GM06990 (cell line): ENCODE measurements around the gene DNAAF1.
A peak's percentile ranks its signal among the peaks of the same experiment; 100 is the strongest.

Source experiments
- DNase-seq: peaks from one replicate; pipeline ENCODE4 v3.0.0-alpha.2; 2011; ENCODE audit not compliant: insufficient read length; ENCODE audit errors: extremely low read depth
- H3K27me3 ChIP-seq: replicated peaks from 2 replicates; pipeline ENCODE4 v1.6.0; 2011; ENCODE audit warnings: low read length; ENCODE audit not compliant: control insufficient read depth, insufficient read depth
- H3K36me3 ChIP-seq: 2 replicates; pipeline ENCODE4 v1.5.1; 2011; ENCODE audit warnings: low read length; ENCODE audit not compliant: control insufficient read depth, insufficient read depth
- H3K4me3 ChIP-seq: replicated peaks from 2 replicates; pipeline ENCODE4 v1.5.1; 2011; ENCODE audit warnings: low read depth, mild to moderate bottlenecking, control low read depth, low read length
- TF ChIP-seq, protein P1 (sequence below): IDR thresholded peaks from 2 replicates; pipeline ENCODE4 v1.5.1; 2011; ENCODE audit warnings: low read length, control low read depth, mild to moderate bottlenecking, inconsistent platforms; ENCODE audit not compliant: insufficient read depth, poor library complexity, severe bottlenecking

The DNAAF1 gene

DNA sequence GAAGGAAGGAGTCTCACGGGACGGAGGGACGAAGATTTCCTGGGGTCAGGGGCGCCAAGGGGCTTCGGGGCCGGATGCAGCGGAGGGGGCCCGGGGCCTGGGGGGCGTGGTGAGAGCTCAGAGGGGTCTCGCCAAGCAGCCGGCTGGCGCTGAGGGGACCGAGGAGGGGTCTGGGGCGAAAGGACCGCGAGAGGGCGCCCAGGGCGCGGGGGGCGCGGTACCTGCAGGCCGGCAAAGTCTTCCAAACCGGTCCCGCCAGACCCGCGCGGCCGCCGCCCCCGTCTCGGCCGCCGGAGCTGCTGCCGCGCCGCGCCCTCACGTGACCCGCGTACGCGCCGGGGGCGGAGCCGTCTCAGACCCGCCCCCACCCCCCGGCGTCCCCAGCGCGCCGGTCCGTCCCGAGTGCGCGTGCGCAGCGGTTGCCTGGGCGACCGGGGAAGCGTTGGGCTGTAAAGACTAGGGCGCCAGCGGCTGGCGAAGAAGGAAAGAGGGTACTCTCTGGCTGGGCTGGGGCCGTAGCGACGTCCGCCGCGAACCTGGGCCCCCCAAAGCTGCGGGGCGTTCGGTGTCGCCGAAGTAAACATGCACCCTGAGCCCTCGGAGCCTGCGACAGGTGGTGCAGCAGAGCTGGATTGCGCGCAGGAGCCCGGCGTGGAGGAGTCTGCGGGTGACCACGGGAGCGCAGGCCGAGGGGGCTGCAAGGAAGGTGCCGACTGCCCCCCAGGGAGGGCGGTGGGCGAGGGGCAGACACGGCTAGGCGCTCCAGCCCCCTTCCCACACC lies at the start of gene DNAAF1, which contains the start of gene HSDL1:
TSS of gene DNAAF1 (plus strand) at position 450 of the 781 bp plus-strand sequence. CDS start at position 583, 133 bp downstream.
TSS of gene HSDL1 (minus strand) at position 319 of the 781 bp plus-strand sequence. CDS start 13,856 bp downstream, outside the sequence.
- TF ChIP-seq, protein P1, sequence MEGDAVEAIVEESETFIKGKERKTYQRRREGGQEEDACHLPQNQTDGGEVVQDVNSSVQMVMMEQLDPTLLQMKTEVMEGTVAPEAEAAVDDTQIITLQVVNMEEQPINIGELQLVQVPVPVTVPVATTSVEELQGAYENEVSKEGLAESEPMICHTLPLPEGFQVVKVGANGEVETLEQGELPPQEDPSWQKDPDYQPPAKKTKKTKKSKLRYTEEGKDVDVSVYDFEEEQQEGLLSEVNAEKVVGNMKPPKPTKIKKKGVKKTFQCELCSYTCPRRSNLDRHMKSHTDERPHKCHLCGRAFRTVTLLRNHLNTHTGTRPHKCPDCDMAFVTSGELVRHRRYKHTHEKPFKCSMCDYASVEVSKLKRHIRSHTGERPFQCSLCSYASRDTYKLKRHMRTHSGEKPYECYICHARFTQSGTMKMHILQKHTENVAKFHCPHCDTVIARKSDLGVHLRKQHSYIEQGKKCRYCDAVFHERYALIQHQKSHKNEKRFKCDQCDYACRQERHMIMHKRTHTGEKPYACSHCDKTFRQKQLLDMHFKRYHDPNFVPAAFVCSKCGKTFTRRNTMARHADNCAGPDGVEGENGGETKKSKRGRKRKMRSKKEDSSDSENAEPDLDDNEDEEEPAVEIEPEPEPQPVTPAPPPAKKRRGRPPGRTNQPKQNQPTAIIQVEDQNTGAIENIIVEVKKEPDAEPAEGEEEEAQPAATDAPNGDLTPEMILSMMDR: peak; percentile 7
- no peaks in the 10 kb centered on the region for H3K36me3 ChIP-seq
- peak within 1 kb of the TSS; percentile 88 for H3K4me3 ChIP-seq
- no peaks in the 10 kb centered on the region for H3K27me3 ChIP-seq
- DNase-seq: peak; percentile 92

DNA sequence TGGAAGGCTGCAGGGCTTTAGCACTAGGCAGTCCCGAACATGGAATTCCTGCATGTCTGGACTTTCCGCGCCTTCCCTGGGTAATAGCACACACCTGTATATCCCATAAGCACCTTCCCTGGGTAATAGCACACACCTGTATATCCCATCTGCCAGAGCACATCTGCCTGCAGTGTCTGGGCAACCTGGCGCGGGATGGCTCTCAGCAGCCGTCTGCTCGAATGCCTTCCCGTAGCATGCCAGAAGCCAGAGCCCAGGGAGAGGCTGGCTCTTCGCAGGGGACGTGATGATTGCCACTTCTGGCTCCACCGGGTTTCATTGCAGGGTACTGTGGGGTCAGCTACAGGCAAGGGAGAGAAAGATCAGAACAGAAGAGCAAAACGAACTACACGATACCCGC lies 49.6 kb upstream of the DNAAF1 start:
- Histone ChIP-seq H3K36me3 (peaks cover 22% of the 10 kb centered on the region), H3K27me3 (no peaks in the 10 kb centered on the region), H3K4me3 (no peak overlapping the region)
- no peak for DNase-seq
- TF ChIP-seq, protein P1: no peak

DNA sequence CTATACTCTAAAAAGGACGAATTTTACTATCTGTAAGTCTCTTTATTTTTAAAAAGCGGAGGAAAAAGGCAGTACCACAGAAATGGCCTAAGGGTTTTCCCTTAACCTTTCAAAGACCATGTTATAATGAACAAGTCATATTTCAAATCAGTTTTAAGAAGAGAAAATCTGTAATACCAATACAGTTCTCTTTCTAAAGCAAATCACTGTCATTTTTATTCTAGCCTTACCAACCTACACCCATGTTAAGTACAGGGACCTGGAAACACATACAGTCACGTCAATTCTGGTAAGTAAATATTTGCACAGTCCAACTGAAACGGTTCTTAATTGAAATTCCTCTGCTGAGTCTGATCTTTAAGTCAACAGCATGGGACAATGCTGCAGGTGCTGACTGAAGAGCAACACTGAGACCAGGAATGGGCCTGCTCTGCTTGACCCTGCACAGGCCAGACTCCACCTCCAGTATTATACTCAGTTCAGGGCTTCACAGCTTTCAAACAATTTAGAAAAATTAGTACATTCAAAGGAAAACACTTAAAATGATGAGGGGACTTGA lies 48.6 kb upstream of the DNAAF1 start:
- H3K4me3 ChIP-seq: no peak overlapping the region
- H3K36me3 ChIP-seq: peaks cover 20% of the 10 kb centered on the region
- DNase-seq: no peak
- H3K27me3 ChIP-seq: no peaks in the 10 kb centered on the region
- TF ChIP-seq, protein P1: no peak

DNA sequence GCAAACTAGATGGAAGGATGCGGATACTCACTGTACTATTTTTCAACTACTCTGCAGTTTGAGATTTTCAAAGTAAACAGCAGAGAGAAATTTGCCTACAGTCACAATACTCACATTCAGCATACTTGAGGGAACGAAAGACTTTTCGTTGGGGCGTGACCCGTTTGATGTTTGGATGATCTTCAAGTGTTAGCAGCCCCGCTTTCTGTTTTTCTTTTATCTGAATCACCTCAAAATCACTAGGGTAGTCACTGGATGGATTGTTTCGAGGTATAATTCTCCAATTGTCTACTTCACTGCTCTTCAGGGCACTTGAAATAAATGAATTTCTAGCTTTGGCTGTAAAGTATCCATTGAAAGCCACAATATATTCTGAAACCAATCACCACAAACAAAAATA lies 46.2 kb upstream of the DNAAF1 start:
- TF ChIP-seq, protein P1: no peak
- Histone ChIP-seq H3K4me3 (no peak overlapping the region), H3K27me3 (no peaks in the 10 kb centered on the region), H3K36me3 (peaks cover 8% of the 10 kb centered on the region)
- no peak for DNase-seq

DNA sequence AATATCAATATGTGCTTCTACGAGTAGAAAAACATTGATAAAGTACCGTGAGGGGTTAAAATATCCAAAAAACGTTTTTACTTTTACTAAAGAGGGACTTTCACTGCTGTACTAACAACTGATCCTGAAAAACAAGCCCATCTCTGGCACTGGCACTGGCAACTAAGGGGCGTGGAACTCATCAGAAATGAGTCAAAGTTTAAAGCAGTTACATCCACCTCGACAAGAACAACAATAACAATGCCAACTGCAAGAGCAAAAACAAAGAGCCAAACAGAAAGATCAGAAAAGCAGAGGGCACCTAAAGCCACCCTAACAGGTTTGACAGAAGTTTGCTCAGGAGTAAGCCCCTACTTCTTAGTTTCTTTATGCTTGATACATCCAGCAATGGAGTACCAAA lies 41.4 kb upstream of the DNAAF1 start:
- DNase-seq: no peak
- no peaks in the 10 kb centered on the region for H3K27me3 ChIP-seq
- TF ChIP-seq, protein P1: no peak
- H3K4me3 ChIP-seq: no peak overlapping the region
- H3K36me3 ChIP-seq: peaks cover 5% of the 10 kb centered on the region

DNA sequence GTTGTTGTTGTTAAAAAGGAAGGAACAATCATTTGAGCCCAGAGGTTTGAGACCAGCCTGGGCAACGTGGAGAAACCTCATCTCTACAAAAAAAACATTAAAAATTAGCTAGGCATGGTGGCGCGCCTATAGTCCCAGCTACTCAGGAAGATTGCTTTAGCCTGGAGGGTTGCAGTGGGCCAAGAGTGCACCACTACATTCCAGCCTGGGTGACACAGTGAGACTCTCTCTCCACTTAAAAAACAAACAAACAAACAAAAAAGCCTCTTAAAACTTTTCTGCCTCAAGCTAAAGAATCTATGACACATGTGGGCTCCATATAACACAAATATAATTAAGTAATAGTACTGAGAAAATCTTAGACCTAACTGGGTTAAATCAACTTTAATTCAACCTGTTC lies 40.9 kb upstream of the DNAAF1 start:
- Histone ChIP-seq H3K27me3 (no peaks in the 10 kb centered on the region), H3K4me3 (no peak overlapping the region), H3K36me3 (peaks cover 5% of the 10 kb centered on the region)
- DNase-seq: no peak
- TF ChIP-seq, protein P1: no peak
